Glutamatergic neuron (in vitro differentiated cells): Measurements from ENCODE around the gene MAPRE2. TPM values are rescaled to one million over a fixed set of nuclear protein-coding genes. Genes with fewer than 3 reads are reported as not detected.

Experiments used
- DNase-seq: peaks from one replicate; pipeline ENCODE4 v3.0.0; 2022
- H3K27ac Mint-ChIP-seq: one replicate; pipeline ENCODE4 v1.8.0; 2020; ENCODE audit warnings: mild to moderate bottlenecking, mixed read lengths, inconsistent platforms; ENCODE audit not compliant: unreplicated experiment
- H3K27me3 Mint-ChIP-seq: one replicate; pipeline ENCODE4 v1.8.0; 2020; ENCODE audit warnings: mild to moderate bottlenecking, moderate library complexity, mixed read lengths, inconsistent platforms; ENCODE audit not compliant: unreplicated experiment
- H3K36me3 Mint-ChIP-seq: one replicate; pipeline ENCODE4 v1.8.0; 2020; ENCODE audit warnings: mild to moderate bottlenecking, mixed read lengths, inconsistent platforms; ENCODE audit not compliant: unreplicated experiment
- H3K4me1 Mint-ChIP-seq: one replicate; pipeline ENCODE4 v1.8.0; 2020; ENCODE audit warnings: mild to moderate bottlenecking, low read depth, mixed read lengths, inconsistent platforms; ENCODE audit not compliant: unreplicated experiment
- H3K4me3 Mint-ChIP-seq: one replicate; pipeline ENCODE4 v1.8.0; 2020; ENCODE audit warnings: mild to moderate bottlenecking, mixed read lengths, inconsistent platforms; ENCODE audit not compliant: unreplicated experiment
- H3K9me3 Mint-ChIP-seq: one replicate; pipeline ENCODE4 v1.8.0; 2020; ENCODE audit warnings: mild to moderate bottlenecking, moderate library complexity, mixed read lengths, inconsistent platforms; ENCODE audit not compliant: unreplicated experiment
- CTCF ChIP-seq: fragments of 200-600 bp; sonication (generic); IDR thresholded peaks from one replicate; pipeline ENCODE4 v1.5.0; 2021; ENCODE audit not compliant: partially characterized antibody, unreplicated experiment
- total RNA-seq: library from RNA; stranded (reverse); fragmentation: NEBNext Ultra II Directional; extraction: Animal tissue kit (Norgen Biotek cat#: 25700); gene quantifications from one replicate; pipeline ENCODE4 v1.2.1, GENCODE V29; 2021; ENCODE audit not compliant: unreplicated experiment

MAPRE2 gene
- total RNA-seq, 1 donor from 2014 or later: 127 TPM

DNA sequence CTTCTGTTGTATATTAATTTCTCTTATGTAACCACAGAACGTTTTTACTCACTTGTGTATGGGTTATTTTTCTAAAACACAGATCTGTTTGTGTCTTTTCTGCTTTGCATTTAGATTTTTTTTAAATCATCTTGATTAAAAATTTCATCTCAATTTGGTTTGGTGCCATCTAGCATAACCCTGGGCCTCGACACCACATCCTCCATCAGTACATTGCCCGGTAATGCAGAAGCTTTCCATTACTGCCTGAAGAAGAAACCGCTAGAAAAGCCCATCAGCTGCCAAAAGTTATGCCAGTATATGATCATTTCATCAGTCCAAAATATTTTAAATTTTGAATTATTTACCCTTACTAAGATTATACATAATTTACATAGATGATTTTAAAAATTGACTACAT lies 26.2 kb downstream of the MAPRE2 start:
- peaks cover 9% of the 10 kb centered on the region for H3K36me3 Mint-ChIP-seq
- no peaks in the 10 kb centered on the region for H3K27me3 Mint-ChIP-seq
- no peak overlapping the region for H3K27ac Mint-ChIP-seq
- peaks cover 16% of the 10 kb centered on the region for H3K4me1 Mint-ChIP-seq
- H3K9me3 Mint-ChIP-seq: peaks cover 5% of the 10 kb centered on the region
- no peak for DNase-seq
- no peak overlapping the region for H3K4me3 Mint-ChIP-seq
- no peak for TF ChIP-seq CTCF

GRCh38 chr18:35071819-35072247 lies 30.6 kb downstream of the MAPRE2 start:
- Mint-ChIP-seq H3K4me1 (peaks cover 18% of the 10 kb centered on the region), H3K9me3 (peaks cover 5% of the 10 kb centered on the region), H3K27ac (no peak overlapping the region), H3K27me3 (no peaks in the 10 kb centered on the region), H3K36me3 (peaks cover 9% of the 10 kb centered on the region), H3K4me3 (no peak overlapping the region)
- no peak for DNase-seq
- TF ChIP-seq CTCF: no peak

- Mint-ChIP-seq H3K27me3 (no peaks in the 10 kb centered on the region), H3K4me3 (no peak overlapping the region), H3K9me3 (peaks cover 3% of the 10 kb centered on the region), H3K4me1 (peaks cover 16% of the 10 kb centered on the region), H3K27ac (no peak overlapping the region), H3K36me3 (peaks cover 9% of the 10 kb centered on the region)
- DNase-seq: no peak
- TF ChIP-seq CTCF: no peak
Measured at GRCh38 chr18:35072616-35073015, 31.4 kb downstream of the MAPRE2 start.

DNA sequence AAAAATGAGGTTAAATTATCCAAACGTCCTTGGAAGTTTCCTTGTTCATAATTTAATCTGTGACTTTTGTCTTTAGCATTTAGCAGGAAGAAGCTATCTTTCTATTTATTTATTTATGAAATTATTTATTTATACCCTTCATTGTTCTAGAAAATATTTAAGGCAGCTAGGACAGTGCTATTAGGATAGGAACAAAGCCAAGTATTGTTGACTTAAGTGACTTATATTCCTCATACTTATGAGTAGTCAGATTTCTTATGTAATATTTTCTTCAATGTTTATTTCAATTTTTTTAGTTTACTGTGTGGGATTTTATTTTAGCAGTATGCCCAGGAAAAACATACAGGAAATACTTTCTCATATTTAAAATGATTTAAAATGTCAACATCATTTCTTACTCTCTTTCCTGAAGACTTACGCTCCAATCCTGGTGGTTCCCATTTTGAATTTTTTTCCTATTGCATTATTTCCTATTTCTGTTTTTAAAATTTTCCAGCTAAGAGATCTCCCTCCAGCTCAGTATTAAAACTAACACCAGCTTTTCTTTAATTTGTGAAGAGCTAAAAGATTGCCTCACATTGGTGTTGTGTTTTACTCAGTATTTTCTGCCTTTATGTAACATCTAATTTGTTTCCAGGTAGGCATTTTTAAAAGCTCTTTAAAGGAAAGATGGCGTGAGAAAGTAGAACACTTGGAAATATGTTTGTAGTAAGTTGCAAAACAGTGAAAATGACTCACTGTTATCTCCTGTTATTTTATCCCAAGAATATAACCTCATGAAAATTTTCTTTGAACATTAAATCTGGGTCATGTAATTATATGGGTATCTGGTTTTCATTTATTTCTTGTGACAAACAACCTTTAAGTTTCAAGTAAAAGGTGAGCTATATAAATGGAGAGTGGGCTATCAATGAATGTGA lies 32.2 kb downstream of the MAPRE2 start:
- TF ChIP-seq CTCF: no peak
- Mint-ChIP-seq H3K27me3 (no peaks in the 10 kb centered on the region), H3K36me3 (peaks cover 9% of the 10 kb centered on the region), H3K4me3 (no peak overlapping the region), H3K9me3 (peaks cover 3% of the 10 kb centered on the region), H3K4me1 (peaks cover 16% of the 10 kb centered on the region), H3K27ac (no peak overlapping the region)
- DNase-seq: no peak

GRCh38 chr18:35074581-35074980 lies 33.4 kb downstream of the MAPRE2 start:
- Mint-ChIP-seq H3K36me3 (peaks cover 13% of the 10 kb centered on the region), H3K27me3 (no peaks in the 10 kb centered on the region), H3K27ac (no peak overlapping the region), H3K4me1 (peaks cover 17% of the 10 kb centered on the region), H3K4me3 (no peak overlapping the region), H3K9me3 (peaks cover 3% of the 10 kb centered on the region)
- no peak for TF ChIP-seq CTCF
- no peak for DNase-seq
